IMR-90 (cell line): ENCODE measurements around the gene TACC3. TPM values are rescaled to one million over a fixed set of nuclear protein-coding genes. Genes with fewer than 3 reads are reported as not detected.
A peak's percentile ranks its signal among the peaks of the same experiment; 100 is the strongest.

ENCODE experiments used
- ATAC-seq: fragments of 200-7000 bp; cut with Tn5 transposase; 2 replicates; pipeline ENCODE4 v1.9.1; 2020; ENCODE audit warnings: low read depth, mild to moderate bottlenecking, moderate library complexity
- BruUV-seq: library from RNA; stranded (reverse); fragments of 400-500 nt; replicated peaks from 2 replicates; lab custom pipeline; 2021; lab: Mats Ljungman, UMichigan
- CTCF ChIA-PET: fragments of 300-600 bp; formaldehyde crosslinking; extraction: SDS; loops from one replicate; lab custom pipeline; 2021; ENCODE audit warnings: antibody characterized with exemption; lab: Yijun Ruan, JAX
- POLR2A ChIA-PET: fragments of 300-600 bp; sonication (Branson Sonifier 250); formaldehyde crosslinking; loops from one replicate; lab custom pipeline; 2022; ENCODE audit warnings: antibody characterized with exemption; ENCODE audit not compliant: unreplicated experiment; lab: Charles Lee
- DNase-seq: peaks from one replicate; pipeline ENCODE4 v3.0.0; 2013
- H2AFZ ChIP-seq: replicated peaks from 2 replicates; pipeline ENCODE3; 2013; ENCODE audit warnings: low read length, mild to moderate bottlenecking; ENCODE audit not compliant: poor library complexity
- H2AK5ac ChIP-seq: 2 replicates; pipeline ENCODE4 v1.6.1; 2013; ENCODE audit warnings: low read depth, low read length, inconsistent platforms
- H2AK9ac ChIP-seq: replicated peaks from 2 replicates; pipeline ENCODE3; 2013; ENCODE audit warnings: mild to moderate bottlenecking, low read depth, low read length, moderate library complexity; ENCODE audit not compliant: poor library complexity
- H2BK120ac ChIP-seq: 2 replicates; pipeline ENCODE4 v1.6.1; 2013; ENCODE audit warnings: low read depth, low read length, inconsistent platforms
- H2BK15ac ChIP-seq: 3 replicates; pipeline ENCODE4 v1.6.1; 2013; ENCODE audit warnings: low read depth, low read length, inconsistent platforms
- H2BK20ac ChIP-seq: 2 replicates; pipeline ENCODE4 v1.6.1; 2013; ENCODE audit warnings: low read depth, mild to moderate bottlenecking, inconsistent platforms, low read length, moderate library complexity
- H2BK5ac ChIP-seq: 2 replicates; pipeline ENCODE4 v1.6.1; 2013; ENCODE audit warnings: mild to moderate bottlenecking, low read depth, low read length, inconsistent platforms; ENCODE audit not compliant: poor library complexity, severe bottlenecking
- H3K14ac ChIP-seq: replicated peaks from 2 replicates; pipeline ENCODE4 v1.6.1; 2013; ENCODE audit warnings: low read depth, low read length, inconsistent platforms
- H3K18ac ChIP-seq: 2 replicates; pipeline ENCODE4 v1.6.1; 2013; ENCODE audit warnings: low read depth, low read length, control low read depth
- H3K23ac ChIP-seq: 2 replicates; pipeline ENCODE4 v1.6.1; 2013; ENCODE audit warnings: low read depth, low read length, inconsistent platforms
- H3K27ac ChIP-seq: 2 replicates; pipeline ENCODE4 v1.5.1; 2013; ENCODE audit warnings: mild to moderate bottlenecking, control low read depth, low read length; ENCODE audit not compliant: insufficient read depth
- H3K27me3 ChIP-seq: 2 replicates; pipeline ENCODE4 v1.6.1; 2013; ENCODE audit warnings: low read length; ENCODE audit not compliant: control insufficient read depth, insufficient read depth
- H3K36me3 ChIP-seq: 2 replicates; pipeline ENCODE4 v1.6.1; 2013; ENCODE audit warnings: low read length, mixed read lengths; ENCODE audit not compliant: control insufficient read depth, insufficient read depth
- H3K4ac ChIP-seq: 2 replicates; pipeline ENCODE4 v1.6.1; 2013; ENCODE audit warnings: low read depth, low read length, inconsistent platforms
- H3K4me1 ChIP-seq: 2 replicates; pipeline ENCODE4 v1.6.1; 2013; ENCODE audit warnings: low read length, mixed read lengths; ENCODE audit not compliant: control insufficient read depth, insufficient read depth
- H3K4me2 ChIP-seq: 2 replicates; pipeline ENCODE4 v1.6.1; 2013; ENCODE audit warnings: low read depth, mild to moderate bottlenecking, control low read depth, low read length, moderate library complexity
- H3K4me3 ChIP-seq: 2 replicates; pipeline ENCODE4 v1.5.1; 2013; ENCODE audit warnings: low read depth, mild to moderate bottlenecking, control low read depth, low read length, moderate library complexity; ENCODE audit not compliant: insufficient read depth
- H3K56ac ChIP-seq: 2 replicates; pipeline ENCODE4 v1.6.1; 2013; ENCODE audit warnings: low read length, inconsistent platforms; ENCODE audit not compliant: insufficient read depth; ENCODE audit errors: extremely low read depth
- H3K79me1 ChIP-seq, 2 experiments: 2 replicates each; pipeline ENCODE4 v1.6.1; 2013; ENCODE audit warnings: low read length in 2 of 2, inconsistent platforms in 1 of 2, low read depth in 1 of 2
- H3K9ac ChIP-seq: 2 replicates; pipeline ENCODE4 v1.6.1; 2013; ENCODE audit warnings: low read depth, low read length, control low read depth
- H3K9me1 ChIP-seq: 2 replicates; pipeline ENCODE4 v1.6.1; 2013; ENCODE audit warnings: low read length, inconsistent platforms; ENCODE audit not compliant: insufficient read depth
- H3K9me3 ChIP-seq: 2 replicates; pipeline ENCODE4 v1.6.1; 2013; ENCODE audit warnings: low read length; ENCODE audit not compliant: control insufficient read depth, insufficient read depth
- H4K20me1 ChIP-seq: 2 replicates; pipeline ENCODE4 v1.6.1; 2013; ENCODE audit warnings: low read length, inconsistent platforms; ENCODE audit not compliant: insufficient read depth
- H4K5ac ChIP-seq: 2 replicates; pipeline ENCODE4 v1.6.1; 2013; ENCODE audit warnings: mild to moderate bottlenecking, low read depth, low read length, control low read depth
- H4K8ac ChIP-seq, 2 experiments: 2 replicates each; pipeline ENCODE4 v1.6.1; 2013; ENCODE audit warnings: low read depth in 2 of 2, low read length in 2 of 2, control low read depth in 1 of 2, inconsistent platforms in 1 of 2
- H4K91ac ChIP-seq: 2 replicates; pipeline ENCODE4 v1.6.1; 2013; ENCODE audit warnings: low read depth, low read length, inconsistent platforms; ENCODE audit not compliant: insufficient read depth
- BHLHE40 ChIP-seq: fragments of 150-350 bp; IDR thresholded peaks from 2 replicates; pipeline ENCODE4 v1.6.1; 2016; ENCODE audit warnings: mild to moderate bottlenecking, low read depth, low read length
- CEBPB ChIP-seq: IDR thresholded peaks from 2 replicates; pipeline ENCODE4 v1.6.1; 2012; ENCODE audit warnings: low read depth, low read length, improper control_type of control experiment
- CHD1 ChIP-seq: IDR thresholded peaks from 2 replicates; pipeline ENCODE4 v1.6.1; 2012; ENCODE audit warnings: low read depth, low read length, improper control_type of control experiment
- CTCF ChIP-seq: conservative IDR thresholded peaks from 2 replicates; pipeline ENCODE4 v1.5.1; 2012; ENCODE audit warnings: mild to moderate bottlenecking, low read depth, low read length, improper control_type of control experiment
- ELK1 ChIP-seq: fragments of 150-350 bp; IDR thresholded peaks from 2 replicates; pipeline ENCODE4 v1.6.1; 2016; ENCODE audit warnings: low read depth, mild to moderate bottlenecking, low read length, moderate library complexity, borderline replicate concordance
- FOS ChIP-seq: fragments of 150-350 bp; IDR thresholded peaks from 2 replicates; pipeline ENCODE4 v1.6.1; 2016; ENCODE audit warnings: low read depth, low read length
- MAFK ChIP-seq: IDR thresholded peaks from 2 replicates; pipeline ENCODE4 v1.6.1; 2012; ENCODE audit warnings: low read depth, low read length, improper control_type of control experiment
- MAZ ChIP-seq: IDR thresholded peaks from 2 replicates; pipeline ENCODE4 v1.6.1; 2012; ENCODE audit warnings: low read depth, mild to moderate bottlenecking, low read length, improper control_type of control experiment, moderate library complexity, borderline replicate concordance
- MXI1 ChIP-seq: IDR thresholded peaks from 2 replicates; pipeline ENCODE4 v1.6.1; 2012; ENCODE audit warnings: low read depth, mild to moderate bottlenecking, low read length, moderate library complexity, borderline replicate concordance
- NFE2L2 ChIP-seq: fragments of 150-350 bp; IDR thresholded peaks from 2 replicates; pipeline ENCODE4 v1.6.1; 2016; ENCODE audit warnings: low read depth, mild to moderate bottlenecking, low read length
- POLR2A ChIP-seq: IDR thresholded peaks from 2 replicates; pipeline ENCODE4 v1.6.1; 2012; ENCODE audit warnings: mild to moderate bottlenecking, low read depth, low read length
- RAD21 ChIP-seq: IDR thresholded peaks from 2 replicates; pipeline ENCODE4 v1.6.1; 2012; ENCODE audit warnings: low read length, improper control_type of control experiment
- RFX5 ChIP-seq: IDR thresholded peaks from 2 replicates; pipeline ENCODE4 v1.8.0; 2012; ENCODE audit warnings: low read depth, mild to moderate bottlenecking, low read length, moderate library complexity
- SMC3 ChIP-seq: fragments of 150-350 bp; IDR thresholded peaks from 2 replicates; pipeline ENCODE4 v1.6.1; 2016; ENCODE audit warnings: low read depth, mild to moderate bottlenecking, antibody characterized with exemption, low read length, moderate library complexity
- USF2 ChIP-seq: fragments of 150-350 bp; IDR thresholded peaks from 2 replicates; pipeline ENCODE4 v1.6.1; 2017; ENCODE audit warnings: mild to moderate bottlenecking, antibody characterized with exemption, low read length, low read depth
- WGBS, 2 experiments: methylation state at CpG; one replicate each; pipeline versions ENCODE4 v1.1.5 to v1.1.7; 2013; ENCODE audit warnings: missing lambda C conversion rate in 2 of 2; ENCODE audit not compliant: insufficient read length in 1 of 2; ENCODE audit errors: extremely low coverage in 2 of 2; 5-methylcytosine and 5-hydroxymethylcytosine counted together
- dilution Hi-C: fragments of 300-500 bp; cut with HindIII; formaldehyde crosslinking; loops from one replicate; pipeline ENCODE4 v1.14.3; 2018; ENCODE audit warnings: low sequenced_read_pairs; ENCODE audit not compliant: unreplicated experiment
- in situ Hi-C: fragments of 300-500 bp; cut with MboI; formaldehyde crosslinking; loops from 3 replicates; pipeline ENCODE4 v1.14.3; 2019; ENCODE audit warnings: low sequenced_read_pairs, inconsistent platforms, mixed read lengths
- intact Hi-C: fragments of 100-400 bp; cut with micrococcal nuclease; formaldehyde crosslinking; loops from 2 replicates; pipeline ENCODE4 v1.10.0; 2022
- polyA plus RNA-seq, 3 experiments: library from polyadenylated mRNA; depleted of rRNA; stranded (reverse); fragments of >200 nt; gene quantifications; 2 replicates each; pipeline ENCODE4 v1.2.3, GENCODE V29; 2012; ENCODE audit warnings: low replicate concordance in 1 of 3
- total RNA-seq: library from RNA; depleted of rRNA; stranded (reverse); fragments of >200 nt; gene quantifications from 2 replicates; pipeline ENCODE4 v1.2.3, GENCODE V29; 2012

TACC3 gene
- total and polyA plus RNA-seq, 2 of the 4 experiments (the other 2 are of a cell fraction) = 15.1 to 49.7 TPM

GRCh38 chr4:1767061-1767769 lies 45.9 kb downstream of the TACC3 start:
- Histone ChIP-seq H4K8ac (no peak overlapping the region), H2BK5ac (no peak overlapping the region), H2BK15ac (no peak overlapping the region), H3K14ac (no peak overlapping the region), H3K4ac (no peak overlapping the region), H3K27ac (no peak overlapping the region), H2AK5ac (no peak overlapping the region), H4K91ac (no peak overlapping the region), H3K9me1 (no peaks in the 10 kb centered on the region), H3K23ac (no peak overlapping the region), H4K5ac (no peak overlapping the region), H3K4me3 (peak overlapping the region; percentile 49), H3K9ac (no peak overlapping the region), H3K18ac (no peak overlapping the region), H4K20me1 (no peaks in the 10 kb centered on the region; the same call in 1 of the 2 replicates), H3K79me1 (no peaks in the 10 kb centered on the region), H3K27me3 (no peaks in the 10 kb centered on the region; the same call in 1 of the 2 replicates), H2AFZ (peak overlapping the region; percentile 82), H3K36me3 (no peaks in the 10 kb centered on the region), H2AK9ac (no peak overlapping the region), H2BK20ac (no peak overlapping the region), H3K4me2 (peak overlapping the region; percentile 56; the same call in 1 of the 2 replicates), H2BK120ac (no peak overlapping the region), H3K9me3 (no peaks in the 10 kb centered on the region), H3K56ac (no peak overlapping the region), H3K4me1 (peaks cover 4% of the 10 kb centered on the region; the same call in 1 of the 2 replicates)
- BruUV-seq = no TSS peak
- peak; percentile 65 for ATAC-seq
- intact Hi-C loops (no loop called here), dilution Hi-C loops (no loop called here), in situ Hi-C loops (no loop called here)
- POLR2A ChIA-PET = no interaction called here
- DNase-seq = peak; percentile 2
- CTCF ChIA-PET = interaction anchor here (0.6 to 0.7 kb wide), 2 partner anchors 11 to 88 kb away, joined by 3 read pairs; no protein-coding TSS in a partner anchor
- WGBS, 2 experiments = no CpG with 5 or more reads among the region's 84 CpGs
- no peak for TF ChIP-seq MAFK
- TF ChIP-seq MAZ = no peak; the same call in 1 of the 2 replicates
- TF ChIP-seq POLR2A = no peak
- no peak for TF ChIP-seq NFE2L2
- TF ChIP-seq FOS = no peak
- TF ChIP-seq ELK1 = no peak
- no peak for TF ChIP-seq RFX5
- TF ChIP-seq CTCF = no peak
- no peak for TF ChIP-seq CHD1
- no peak for TF ChIP-seq BHLHE40
- TF ChIP-seq MXI1 = no peak
- no peak for TF ChIP-seq CEBPB
- no peak for TF ChIP-seq RAD21
- no peak for TF ChIP-seq SMC3
- TF ChIP-seq USF2 = no peak
